KBM-7 (cell line): ENCODE results near the gene ARHGAP31.
A peak's percentile ranks its signal among the peaks of the same experiment; 100 is the strongest.
"Not testable (repeated sequence)": the region's sequence is repeated elsewhere in the genome, so short reads cannot be mapped to it uniquely, and the experiment has no call there.

Experiments used
- DNase-seq: peaks from one replicate; pipeline ENCODE4 v3.0.0-alpha.2; 2015
- in situ Hi-C: fragments of 300-500 bp; cut with MboI; formaldehyde crosslinking; loops from 2 replicates; pipeline ENCODE4 v1.14.3; 2020; ENCODE audit warnings: low sequenced_read_pairs, low pct_unique_long_range_greater_than_20kb, mixed read lengths

The ARHGAP31 gene

GRCh38 chr3:119293871-119294695, at the start of gene ARHGAP31:
Gene ARHGAP31 (plus strand): TSS chr3:119294383. CDS start chr3:119294905, 522 bp downstream.
- DNase-seq: peak; percentile 77
- in situ Hi-C loops: no loop called here

GRCh38 chr3:119245778-119246177, 48.4 kb upstream of the ARHGAP31 start:
- no peak for DNase-seq
- in situ Hi-C loops: no loop called here

GRCh38 chr3:119255214-119255613, 39.0 kb upstream of the ARHGAP31 start:
- in situ Hi-C loops: no loop called here
- DNase-seq: no peak

- DNase-seq: no peak
- in situ Hi-C loops: no loop called here
These were observed 37.1 kb upstream of the ARHGAP31 start for GRCh38 chr3:119257111-119257510.

GRCh38 chr3:119257654-119258410, 36.4 kb upstream of the ARHGAP31 start:
- DNase-seq: peak; percentile 29
- in situ Hi-C loops: no loop called here

- in situ Hi-C loops: no loop called here
- DNase-seq: peak; percentile 63
These were observed 35.3 kb upstream of the ARHGAP31 start for GRCh38 chr3:119258915-119259314.

- in situ Hi-C loops: no loop called here
- DNase-seq: no peak
These were observed 34.4 kb upstream of the ARHGAP31 start for GRCh38 chr3:119259821-119260220.

- in situ Hi-C loops: no loop called here
- no peak for DNase-seq
These were observed 33.1 kb upstream of the ARHGAP31 start for GRCh38 chr3:119261055-119261454.

- DNase-seq, in situ Hi-C loops: not testable (repeated sequence)
These were observed 24.0 kb upstream of the ARHGAP31 start for GRCh38 chr3:119270212-119270611.

GRCh38 chr3:119276680-119277079, 17.5 kb upstream of the ARHGAP31 start:
- in situ Hi-C loops: no loop called here
- no peak for DNase-seq

- no peak for DNase-seq
- in situ Hi-C loops: no loop called here
These were observed 15.1 kb upstream of the ARHGAP31 start for GRCh38 chr3:119279101-119279554.

- in situ Hi-C loops: no loop called here
- no peak for DNase-seq
These were observed 14.5 kb upstream of the ARHGAP31 start for GRCh38 chr3:119279584-119280243.

- no peak for DNase-seq
- in situ Hi-C loops: no loop called here
These were observed 5.3 kb upstream of the ARHGAP31 start for GRCh38 chr3:119288669-119289403.

GRCh38 chr3:119289404-119289770, 4.8 kb upstream of the ARHGAP31 start:
- in situ Hi-C loops: no loop called here
- peak; percentile 68 for DNase-seq

GRCh38 chr3:119290613-119291012, 3.6 kb upstream of the ARHGAP31 start:
- in situ Hi-C loops: no loop called here
- no peak for DNase-seq

- no peak for DNase-seq
- in situ Hi-C loops: no loop called here
These were observed 3.0 kb upstream of the ARHGAP31 start for GRCh38 chr3:119291062-119291700.

GRCh38 chr3:119292666-119293065, 1.5 kb upstream of the ARHGAP31 start:
- no peak for DNase-seq
- in situ Hi-C loops: no loop called here

- in situ Hi-C loops: no loop called here
- DNase-seq: no peak
These were observed 895 bp upstream of the ARHGAP31 start for GRCh38 chr3:119293105-119293870.
